HepG2 (cell line): ENCODE measurements around the gene GOLGA7B. TPM values are rescaled to one million over a fixed set of nuclear protein-coding genes. Genes with fewer than 3 reads are reported as not detected.

Source experiments
- ATF6 ChIP-seq: sonication (generic); formaldehyde crosslinking; conservative IDR thresholded peaks from 2 replicates; pipeline ENCODE4 v1.4.0; 2020; ENCODE audit warnings: missing genetic modification reagents
- DRAP1 ChIP-seq: IDR thresholded peaks from 2 replicates; pipeline ENCODE4 v1.6.1; 2016; ENCODE audit warnings: missing genetic modification reagents, missing compliant biosample characterization
- HOMEZ ChIP-seq: IDR thresholded peaks from 2 replicates; pipeline ENCODE4 v1.6.1; 2016; ENCODE audit warnings: low read depth
- IKZF1 ChIP-seq: fragments of 450-650 bp; IDR thresholded peaks from 2 replicates; pipeline ENCODE4 v1.7.1; 2016
- JARID2 ChIP-seq: sonication (generic); formaldehyde crosslinking; IDR thresholded peaks from 2 replicates; pipeline ENCODE4 v1.8.1; 2023; ENCODE audit warnings: missing genetic modification reagents, inconsistent platforms; ENCODE audit not compliant: insufficient replicate concordance
- KAT8 ChIP-seq: IDR thresholded peaks from 2 replicates; pipeline ENCODE4 v1.6.1; 2016; ENCODE audit warnings: missing genetic modification reagents, missing compliant biosample characterization
- KDM1A ChIP-seq: IDR thresholded peaks from 2 replicates; pipeline ENCODE4 v1.6.1; 2016; ENCODE audit warnings: missing compliant biosample characterization
- KDM5A ChIP-seq: fragments of 200-600 bp; sonication (generic); IDR thresholded peaks from 2 replicates; pipeline ENCODE4 v1.7.0; 2018; ENCODE audit warnings: antibody characterized with exemption, mild to moderate bottlenecking, low read length, borderline replicate concordance
- POLR2A ChIP-seq, 2 experiments: IDR thresholded peaks; 2 replicates each; pipeline ENCODE4 v1.6.1; 2011; ENCODE audit warnings: low read depth in 2 of 2, low read length in 2 of 2, mild to moderate bottlenecking in 1 of 2, moderate library complexity in 1 of 2; ENCODE audit not compliant: insufficient read depth in 1 of 2
- POLR2AphosphoS2 ChIP-seq: IDR thresholded peaks from 2 replicates; pipeline ENCODE4 v1.6.1; 2011; ENCODE audit warnings: low read depth, low read length, improper control_type of control experiment
- RBM39 ChIP-seq: fragments of 200-400 bp; formaldehyde crosslinking; IDR thresholded peaks from one replicate; pipeline ENCODE4 v1.6.1; 2018; ENCODE audit warnings: antibody characterized with exemption, mild to moderate bottlenecking, low read depth, low read length; ENCODE audit not compliant: poor library complexity, severe bottlenecking
- SP1 ChIP-seq, 2 experiments: fragments of 450-650 bp in 1 of 2; sonication (generic) in 1 of 2; formaldehyde crosslinking in 1 of 2; IDR thresholded peaks; 2 replicates each; pipeline versions ENCODE4 v1.4.0 to v1.6.1; 2016 to 2020; ENCODE audit warnings: missing genetic modification reagents in 1 of 2
- TEAD2 ChIP-seq: sonication (generic); formaldehyde crosslinking; IDR thresholded peaks from 2 replicates; pipeline ENCODE4 v1.9.0; 2021; ENCODE audit warnings: missing genetic modification reagents
- USF2 ChIP-seq, 2 experiments: sonication (generic) in 1 of 2; formaldehyde crosslinking in 1 of 2; IDR thresholded peaks; 2 replicates each; pipeline versions ENCODE4 v1.5.1 to v1.6.1; 2011 to 2020; ENCODE audit warnings: borderline replicate concordance in 1 of 2, low read depth in 1 of 2, low read length in 1 of 2, mild to moderate bottlenecking in 1 of 2, missing genetic modification reagents in 1 of 2, moderate library complexity in 1 of 2
- ZNF138 ChIP-seq: sonication (generic); formaldehyde crosslinking; IDR thresholded peaks from 2 replicates; pipeline ENCODE4 v1.5.0; 2020; ENCODE audit warnings: mild to moderate bottlenecking, low read depth, missing genetic modification reagents
- ZNF143 ChIP-seq: sonication (generic); formaldehyde crosslinking; IDR thresholded peaks from 2 replicates; pipeline ENCODE4 v1.4.0; 2020; ENCODE audit warnings: missing genetic modification reagents
- ZNF225 ChIP-seq: sonication (generic); formaldehyde crosslinking; IDR thresholded peaks from 2 replicates; pipeline ENCODE4 v1.4.0; 2020; ENCODE audit warnings: mild to moderate bottlenecking, missing genetic modification reagents
- ZNF350 ChIP-seq: sonication (generic); formaldehyde crosslinking; IDR thresholded peaks from 2 replicates; pipeline ENCODE4 v1.4.0; 2020; ENCODE audit warnings: mild to moderate bottlenecking, low read depth, missing genetic modification reagents, borderline replicate concordance
- ZNF570 ChIP-seq: sonication (generic); formaldehyde crosslinking; IDR thresholded peaks from 2 replicates; pipeline ENCODE4 v1.4.0; 2020; ENCODE audit warnings: mild to moderate bottlenecking, missing genetic modification reagents, borderline replicate concordance
- ZNF672 ChIP-seq: sonication (generic); formaldehyde crosslinking; IDR thresholded peaks from 2 replicates; pipeline ENCODE4 v1.8.1; 2022; ENCODE audit warnings: missing genetic modification reagents
- ZNF737 ChIP-seq: sonication (generic); formaldehyde crosslinking; IDR thresholded peaks from 2 replicates; pipeline ENCODE4 v1.5.0; 2020; ENCODE audit warnings: missing genetic modification reagents, mild to moderate bottlenecking, borderline replicate concordance
- ZSCAN21 ChIP-seq: sonication (generic); formaldehyde crosslinking; IDR thresholded peaks from 2 replicates; pipeline ENCODE4 v1.8.0; 2022; ENCODE audit warnings: mild to moderate bottlenecking, missing genetic modification reagents, moderate library complexity, borderline replicate concordance
- ZSCAN9 ChIP-seq: IDR thresholded peaks from 2 replicates; pipeline ENCODE4 v1.6.1; 2016; ENCODE audit warnings: borderline replicate concordance
- polyA plus RNA-seq, 8 experiments: library from polyadenylated mRNA; depleted of rRNA in 3 of 8; stranded (reverse) in 7 of 8; unstranded in 1 of 8; fragments of >200 nt; fragmentation: Illumina TruSeq in 4 of 8; extraction: Trizol in 4 of 8; gene quantifications; 2 replicates each; pipeline versions ENCODE4 v1.2.1 to v1.2.3, GENCODE V29; 2011 to 2016; ENCODE audit warnings: low read depth in 4 of 8, missing spikeins in 1 of 8, mixed read lengths in 1 of 8; ENCODE audit not compliant: insufficient read depth in 1 of 8
- total RNA-seq, 5 experiments: library from RNA; depleted of rRNA; stranded (reverse); fragments of >200 nt; fragmentation: Illumina TruSeq; extraction: Trizol; gene quantifications; 2 replicates each; pipeline ENCODE4 v1.2.3, GENCODE V29; 2016; ENCODE audit warnings: low read depth in 1 of 5

GOLGA7B gene
- total and polyA plus RNA-seq, 2 of the 13 experiments (the other 11 are each of a cell fraction or from before 2014, with no cell fraction given), result not detected

- TF ChIP-seq SP1 (IDR thresholded peaks at IDR 0.05), result no peak
- no peak for TF ChIP-seq SP1 (CRISPR knock-in tag; IDR thresholded peaks at IDR 0.05)
- TF ChIP-seq ATF6 (CRISPR knock-in tag), result no peak
- TF ChIP-seq DRAP1 (CRISPR knock-in tag), result no peak
- no peak for TF ChIP-seq KAT8 (CRISPR knock-in tag)
- TF ChIP-seq USF2 (IDR thresholded peaks at IDR 0.05; ENCODE audit: low read depth, low read length), result no peak
- TF ChIP-seq USF2 (CRISPR knock-in tag; IDR thresholded peaks at IDR 0.05; ENCODE audit: borderline replicate concordance), result no peak
- TF ChIP-seq ZSCAN9, result peak; percentile 76; the same call in 1 of the 2 replicates
- no peak for TF ChIP-seq KDM1A (CRISPR knock-in tag)
- TF ChIP-seq ZSCAN21 (CRISPR knock-in tag), result peak; percentile 53; the same call in 1 of the 2 replicates
- TF ChIP-seq ZNF570 (CRISPR knock-in tag), result no peak
- no peak for TF ChIP-seq ZNF672 (CRISPR knock-in tag)
- no peak for TF ChIP-seq JARID2 (CRISPR knock-in tag)
- no peak for TF ChIP-seq ZNF225 (CRISPR knock-in tag)
- no peak for TF ChIP-seq TEAD2 (CRISPR knock-in tag)
- no peak for TF ChIP-seq KDM5A
- TF ChIP-seq ZNF138, result no peak
- no peak for TF ChIP-seq POLR2AphosphoS2
- TF ChIP-seq ZNF143, result no peak
- TF ChIP-seq HOMEZ (CRISPR knock-in tag), result 0 out of 2 replicates have a peak, but pooled peaks have one; percentile 35
- no peak for TF ChIP-seq ZNF350
- no peak for TF ChIP-seq ZNF737
- TF ChIP-seq IKZF1, result no peak
- no peak for TF ChIP-seq POLR2A (IDR thresholded peaks at IDR 0.05; ENCODE audit: insufficient read depth in 1 of 2, low read depth in 2 of 2, low read length in 2 of 2)
- TF ChIP-seq RBM39, result no peak
These were observed 19.7 kb downstream of the GOLGA7B start (continued) for GRCh38 chr10:97869091-97870042.
